GM12874 (cell line): ENCODE results near the gene CD93.

Source experiments
- TF ChIP-seq, protein P1 (sequence below): IDR thresholded peaks from 2 replicates; pipeline ENCODE4 v1.5.1; 2011; ENCODE audit warnings: low read depth, mild to moderate bottlenecking, control low read depth, low read length, moderate library complexity; ENCODE audit not compliant: insufficient read depth

The CD93 gene

GRCh38 chr20:23079926-23080325 is 6.2 kb downstream of the CD93 start:
- TF ChIP-seq, protein P1, sequence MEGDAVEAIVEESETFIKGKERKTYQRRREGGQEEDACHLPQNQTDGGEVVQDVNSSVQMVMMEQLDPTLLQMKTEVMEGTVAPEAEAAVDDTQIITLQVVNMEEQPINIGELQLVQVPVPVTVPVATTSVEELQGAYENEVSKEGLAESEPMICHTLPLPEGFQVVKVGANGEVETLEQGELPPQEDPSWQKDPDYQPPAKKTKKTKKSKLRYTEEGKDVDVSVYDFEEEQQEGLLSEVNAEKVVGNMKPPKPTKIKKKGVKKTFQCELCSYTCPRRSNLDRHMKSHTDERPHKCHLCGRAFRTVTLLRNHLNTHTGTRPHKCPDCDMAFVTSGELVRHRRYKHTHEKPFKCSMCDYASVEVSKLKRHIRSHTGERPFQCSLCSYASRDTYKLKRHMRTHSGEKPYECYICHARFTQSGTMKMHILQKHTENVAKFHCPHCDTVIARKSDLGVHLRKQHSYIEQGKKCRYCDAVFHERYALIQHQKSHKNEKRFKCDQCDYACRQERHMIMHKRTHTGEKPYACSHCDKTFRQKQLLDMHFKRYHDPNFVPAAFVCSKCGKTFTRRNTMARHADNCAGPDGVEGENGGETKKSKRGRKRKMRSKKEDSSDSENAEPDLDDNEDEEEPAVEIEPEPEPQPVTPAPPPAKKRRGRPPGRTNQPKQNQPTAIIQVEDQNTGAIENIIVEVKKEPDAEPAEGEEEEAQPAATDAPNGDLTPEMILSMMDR = no peak

- TF ChIP-seq, protein P1 = peak; percentile 39; the same call in 1 of the 2 replicates
Measured at GRCh38 chr20:23079016-23079351, 7.1 kb downstream of the CD93 start.

DNA sequence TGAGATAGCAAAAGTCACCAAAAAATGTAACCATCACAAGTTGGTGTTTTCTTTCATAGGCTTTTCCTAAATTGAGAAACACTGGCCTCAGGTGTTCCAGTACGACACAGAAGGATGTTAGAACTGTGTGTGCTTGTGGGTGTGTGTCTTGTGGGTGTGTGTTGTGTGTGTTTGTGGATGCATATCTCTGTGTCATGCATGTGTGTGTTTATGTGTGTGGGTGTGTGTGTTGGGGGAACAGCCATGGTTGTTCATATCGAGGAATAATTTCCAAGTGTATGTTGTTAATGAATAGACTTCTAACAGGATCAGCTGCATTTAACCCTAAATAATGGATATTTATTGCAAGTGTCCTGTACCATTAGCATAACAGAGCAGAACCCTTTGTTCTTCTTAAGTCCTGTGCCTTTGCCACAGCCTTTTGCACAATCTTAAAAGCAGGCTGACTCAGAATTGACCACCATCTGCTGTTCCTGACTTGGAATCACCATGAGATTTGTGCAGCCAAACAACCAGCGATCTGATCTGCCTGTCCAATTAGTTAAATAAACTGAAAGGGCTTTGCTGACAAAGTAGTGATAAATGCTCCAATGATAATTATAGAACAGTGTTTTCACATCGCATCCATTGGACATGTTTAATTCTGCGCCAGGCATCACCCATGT is 7.6 kb downstream of the CD93 start:
- TF ChIP-seq, protein P1 = no peak

- TF ChIP-seq, protein P1 = no peak
Measured at GRCh38 chr20:23077277-23077676, 8.8 kb downstream of the CD93 start.

GRCh38 chr20:23074052-23074451 is 12.1 kb downstream of the CD93 start:
- TF ChIP-seq, protein P1 = no peak

- TF ChIP-seq, protein P1 = no peak
Measured at GRCh38 chr20:23072892-23073586, 13.1 kb downstream of the CD93 start.

GRCh38 chr20:23071996-23072395 is 14.1 kb downstream of the CD93 start:
- TF ChIP-seq, protein P1 = no peak
